ENCODE measurements around the gene CWC15.

CWC15 gene

GRCh38 chr11:94972700-94973098 lies 657 bp downstream of the CWC15 start:
- no peak for DNase-seq (ENCODE audit: low spot score)
- H3K4me3 ChIP-seq, result peak overlapping the region; percentile 86
- H3K27ac ChIP-seq, result peak overlapping the region; percentile 70 to 73
- TF ChIP-seq CTCF (IDR thresholded peaks at IDR 0.05), result no peak

GRCh38 chr11:94968334-94968958 lies 4.9 kb downstream of the CWC15 start:
- Histone ChIP-seq H3K4me3 (no peak overlapping the region), H3K27ac (no peak overlapping the region)
- DNase-seq (ENCODE audit: low spot score), result no peak
- peak; percentile 20 for TF ChIP-seq CTCF (IDR thresholded peaks at IDR 0.05)

GRCh38 chr11:94964934-94965333 lies 8.4 kb downstream of the CWC15 start:
- no peak for TF ChIP-seq CTCF (IDR thresholded peaks at IDR 0.05)

DNA sequence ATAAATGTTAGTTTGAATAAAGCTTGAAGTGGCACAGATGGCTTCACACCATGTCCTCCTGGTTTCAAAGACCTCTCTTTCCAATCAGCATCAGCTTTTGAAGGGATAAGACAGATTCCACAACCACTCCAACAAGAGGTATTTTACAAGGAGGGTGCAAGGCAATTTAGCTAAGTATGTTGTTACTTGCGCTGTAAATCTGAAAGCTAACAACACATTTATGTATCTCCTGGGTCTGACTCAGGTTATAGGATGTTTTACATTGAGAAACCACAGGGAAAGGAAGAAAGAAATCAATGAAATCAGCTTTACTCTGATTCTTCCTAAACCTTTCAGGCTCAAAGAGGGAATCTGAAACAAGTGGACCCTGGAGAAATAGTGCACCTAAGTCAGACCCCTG lies 12.1 kb downstream of the CWC15 start:
- H3K27ac ChIP-seq, result no peak overlapping the region
- DNase-seq (ENCODE audit: low spot score), result no peak
- TF ChIP-seq CTCF (IDR thresholded peaks at IDR 0.05), result no peak

More at GRCh38 chr11:94964934-94965333, 8.4 kb downstream of the CWC15 start:
- H3K27ac ChIP-seq, result no peak overlapping the region
- no peak for DNase-seq (ENCODE audit: low spot score)
- H3K4me3 ChIP-seq, result no peak overlapping the region

DNA sequence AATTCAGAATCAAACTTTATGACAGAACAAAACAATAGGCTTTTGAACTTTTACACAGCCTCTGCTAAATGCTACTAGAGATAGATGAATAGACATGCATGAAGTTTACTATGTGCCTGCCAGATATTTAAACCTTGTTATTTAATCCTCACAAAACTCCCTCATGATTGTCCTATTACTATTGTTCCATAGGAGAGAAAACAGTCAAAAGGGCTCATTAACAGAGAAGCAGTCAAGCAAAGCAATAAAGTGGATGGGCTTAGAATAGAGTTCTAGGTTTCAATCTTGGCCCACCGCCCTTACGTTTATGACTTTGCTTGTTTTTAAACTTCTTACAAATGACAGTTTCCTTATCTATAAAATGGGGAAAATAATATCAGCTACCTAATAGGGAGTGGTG lies 12.9 kb downstream of the CWC15 start:
- no peak for TF ChIP-seq CTCF (IDR thresholded peaks at IDR 0.05)
- H3K27ac ChIP-seq, result no peak overlapping the region
- H3K4me3 ChIP-seq, result no peak overlapping the region
- no peak for DNase-seq (ENCODE audit: low spot score)

More for the DNA sequence above, 12.1 kb downstream of the CWC15 start:
- no peak overlapping the region for H3K4me3 ChIP-seq

- Histone ChIP-seq H3K27ac (no peak overlapping the region), H3K4me3 (no peak overlapping the region)
- TF ChIP-seq CTCF (IDR thresholded peaks at IDR 0.05), result no peak
- DNase-seq (ENCODE audit: low spot score), result no peak
These were observed 14.2 kb downstream of the CWC15 start for GRCh38 chr11:94959179-94959578.

- TF ChIP-seq CTCF (IDR thresholded peaks at IDR 0.05), result no peak
- no peak for DNase-seq (ENCODE audit: low spot score)
- no peak overlapping the region for H3K27ac ChIP-seq
- H3K4me3 ChIP-seq, result no peak overlapping the region
These were observed 15.1 kb downstream of the CWC15 start for GRCh38 chr11:94958121-94958696.
